Tibial nerve (tissue), 3 donors: ENCODE data around the gene TMEM233.

Experiments used
- POLR2A ChIP-seq, 2 donors: fragments of 450-650 bp; IDR thresholded peaks; one replicate each; pipeline ENCODE4 v1.6.1; 2017; ENCODE audit warnings: antibody characterized with exemption in 2 of 2, mild to moderate bottlenecking in 2 of 2, moderate library complexity in 2 of 2
- TF ChIP-seq, protein P1 (sequence below), 5 experiments: fragments of 200-600 bp in 3 of 5; fragments of 450-650 bp in 2 of 5; sonication (generic) in 3 of 5; IDR thresholded peaks; one replicate each; pipeline ENCODE4 v1.5.1; 2016 to 2019; ENCODE audit warnings: antibody characterized with exemption in 5 of 5, mild to moderate bottlenecking in 3 of 5, moderate library complexity in 2 of 5

GRCh38 chr12:119576118-119576810 lies 17.3 kb upstream of the TMEM233 start:
- TF ChIP-seq, protein P1, sequence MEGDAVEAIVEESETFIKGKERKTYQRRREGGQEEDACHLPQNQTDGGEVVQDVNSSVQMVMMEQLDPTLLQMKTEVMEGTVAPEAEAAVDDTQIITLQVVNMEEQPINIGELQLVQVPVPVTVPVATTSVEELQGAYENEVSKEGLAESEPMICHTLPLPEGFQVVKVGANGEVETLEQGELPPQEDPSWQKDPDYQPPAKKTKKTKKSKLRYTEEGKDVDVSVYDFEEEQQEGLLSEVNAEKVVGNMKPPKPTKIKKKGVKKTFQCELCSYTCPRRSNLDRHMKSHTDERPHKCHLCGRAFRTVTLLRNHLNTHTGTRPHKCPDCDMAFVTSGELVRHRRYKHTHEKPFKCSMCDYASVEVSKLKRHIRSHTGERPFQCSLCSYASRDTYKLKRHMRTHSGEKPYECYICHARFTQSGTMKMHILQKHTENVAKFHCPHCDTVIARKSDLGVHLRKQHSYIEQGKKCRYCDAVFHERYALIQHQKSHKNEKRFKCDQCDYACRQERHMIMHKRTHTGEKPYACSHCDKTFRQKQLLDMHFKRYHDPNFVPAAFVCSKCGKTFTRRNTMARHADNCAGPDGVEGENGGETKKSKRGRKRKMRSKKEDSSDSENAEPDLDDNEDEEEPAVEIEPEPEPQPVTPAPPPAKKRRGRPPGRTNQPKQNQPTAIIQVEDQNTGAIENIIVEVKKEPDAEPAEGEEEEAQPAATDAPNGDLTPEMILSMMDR (IDR thresholded peaks at IDR 0.05) = no peak
- TF ChIP-seq POLR2A (IDR thresholded peaks at IDR 0.05) = no peak
